ENCODE data around the gene IPO4. TPM values are rescaled to one million over a fixed set of nuclear protein-coding genes. Genes with fewer than 3 reads are reported as not detected.

The IPO4 gene
- total RNA-seq, 1 donor from 2014 or later, result 28.8 TPM

DNA sequence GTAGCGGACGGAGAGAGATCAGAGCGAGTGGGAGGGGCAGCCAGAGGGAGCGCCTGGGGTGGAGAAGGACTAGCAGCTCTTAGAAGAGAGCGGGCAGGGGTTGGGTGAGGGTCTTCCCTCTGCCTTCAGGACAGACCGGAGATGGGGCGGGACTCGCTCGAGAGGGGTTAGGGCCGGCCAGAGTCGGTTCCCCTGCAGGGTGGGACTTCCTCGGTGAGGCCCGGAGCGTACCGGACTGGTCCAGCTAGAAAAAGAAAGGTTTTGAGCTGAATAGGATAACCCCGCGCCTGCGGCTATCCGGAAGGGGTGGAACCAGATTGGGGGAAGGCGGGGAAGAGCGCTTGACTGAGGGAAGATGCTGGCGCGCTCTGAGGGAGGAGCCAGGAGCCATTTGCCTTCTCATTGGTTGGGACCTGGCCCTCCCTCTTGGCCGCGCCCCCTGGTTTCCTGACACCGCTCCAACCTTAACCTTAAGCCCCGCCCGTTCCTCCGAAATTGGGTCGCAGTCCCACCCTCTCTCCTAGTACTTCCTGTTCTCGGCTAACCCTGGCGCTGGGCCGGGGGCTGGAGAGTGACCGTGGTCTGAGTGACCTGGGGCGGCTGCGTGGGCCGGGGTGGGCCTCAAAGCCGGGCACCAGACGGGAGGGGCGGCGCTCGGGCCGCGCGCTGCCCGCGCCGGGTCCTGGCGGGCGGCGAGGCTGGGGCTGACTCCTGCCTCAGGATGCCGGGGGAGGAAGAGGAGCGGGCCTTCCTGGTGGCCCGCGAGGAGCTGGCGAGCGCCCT, 41.4 kb downstream of the IPO4 start, which contains the start of gene RNF31:
TSS of gene RNF31 (plus strand) at position 521 of the 783 bp plus-strand sequence. CDS start at position 722, 201 bp downstream.
- DNase-seq, result peak; percentile 98

DNA sequence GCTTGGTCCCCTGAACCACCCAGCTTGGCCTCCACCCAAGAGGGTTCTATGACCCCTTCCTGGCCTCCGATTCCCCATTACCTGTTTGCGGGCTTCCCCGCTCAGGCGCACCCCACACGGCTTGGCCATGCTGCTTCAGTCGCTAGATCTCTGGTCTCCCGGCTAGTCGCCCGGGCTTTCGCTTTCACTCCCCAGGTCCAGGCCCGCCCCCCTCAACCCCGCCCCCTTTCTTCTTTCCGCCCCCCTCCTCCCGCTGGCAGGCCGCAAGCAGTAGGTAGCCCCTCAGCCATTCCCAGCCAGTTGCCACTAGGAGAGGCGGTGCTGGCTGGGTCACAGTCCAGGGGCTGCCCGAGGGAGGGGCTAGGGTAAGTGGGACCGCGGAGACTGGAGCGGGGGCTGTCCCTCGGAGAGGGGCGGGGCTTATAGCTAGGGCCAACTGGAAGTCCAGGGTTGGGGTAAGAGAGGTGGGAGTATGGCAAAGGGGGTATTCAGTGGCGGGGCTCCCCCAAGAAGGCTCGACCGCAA, 42.1 kb downstream of the IPO4 start, which contains the start of gene PSME2:
TSS of gene PSME2 (minus strand) at position 158 of the 525 bp plus-strand sequence. CDS start at position 129, 29 bp downstream.
- peak; percentile 98 for DNase-seq

DNA sequence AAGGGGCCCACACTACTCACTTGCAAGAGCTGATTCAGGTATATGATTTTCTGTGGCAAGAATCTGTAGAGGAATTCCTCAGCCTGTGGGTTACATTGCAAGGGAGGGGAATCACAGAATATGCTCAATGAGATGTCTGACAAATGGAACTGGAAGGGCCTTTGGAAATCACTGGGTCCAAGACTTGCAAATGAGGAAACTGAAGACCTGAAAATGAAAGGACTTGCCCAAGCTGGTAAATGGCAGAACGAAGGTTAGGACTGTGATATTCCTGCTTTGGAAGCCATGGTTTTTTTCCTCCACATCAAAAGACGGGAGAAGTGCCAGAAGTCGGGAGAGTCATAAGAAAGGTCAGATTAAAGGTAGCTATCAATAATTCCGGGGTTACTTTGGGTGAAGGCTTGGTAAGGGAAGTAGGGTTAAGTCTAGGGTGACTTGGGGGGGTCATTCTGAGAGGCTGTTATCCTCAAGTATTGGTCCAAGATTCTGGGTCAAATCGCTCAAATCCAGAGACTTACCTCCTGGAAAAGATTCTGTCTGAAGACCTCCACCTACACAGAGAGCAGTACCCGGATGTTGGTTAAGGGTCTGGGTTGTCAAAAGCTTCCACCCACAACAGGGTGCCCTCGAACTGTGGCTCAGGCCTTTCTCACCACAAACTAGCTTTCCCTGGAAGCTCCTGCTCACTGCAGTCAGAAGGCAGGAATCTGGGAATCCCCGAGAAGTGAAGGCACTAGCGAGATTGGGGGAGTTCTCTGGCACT, 42.7 kb downstream of the IPO4 start:
- no peak for DNase-seq

DNA sequence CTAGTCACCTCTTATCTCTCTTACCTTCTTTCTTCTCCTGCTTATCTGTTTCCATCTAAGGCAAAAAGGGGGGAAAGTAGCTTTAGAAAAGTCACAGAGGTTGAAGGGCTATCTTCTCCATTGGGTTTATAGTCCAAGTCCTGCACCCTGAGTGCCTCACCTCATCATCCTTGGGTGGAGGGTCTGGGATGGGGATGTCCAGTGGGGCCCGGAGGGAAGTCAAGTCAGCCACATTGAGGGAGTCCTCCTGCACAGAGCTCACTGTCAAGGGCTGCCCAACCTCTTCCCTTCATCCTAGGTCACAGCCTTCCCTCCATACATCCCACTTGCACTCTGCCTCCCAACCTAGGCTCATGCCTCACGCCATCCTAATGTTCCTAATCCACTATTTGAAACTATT, 43.4 kb downstream of the IPO4 start:
- DNase-seq, result no peak

DNA sequence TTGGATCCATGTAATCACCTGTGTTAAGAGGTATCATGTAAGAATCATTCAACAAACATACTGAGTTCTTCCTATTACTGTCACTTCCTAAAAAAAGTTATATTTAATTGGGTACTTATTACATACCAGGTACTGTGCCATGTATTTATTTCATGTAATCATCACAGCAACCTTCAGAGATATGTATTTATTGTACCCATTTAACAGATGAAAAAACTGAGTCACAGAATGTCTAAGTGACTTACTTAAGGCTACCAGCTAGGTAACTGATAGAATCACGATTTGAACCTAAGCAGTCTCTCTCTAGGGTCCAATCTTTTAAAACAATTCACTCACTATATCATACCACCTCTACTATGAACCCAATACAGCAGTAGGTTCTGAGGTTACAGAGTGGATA, 44.2 kb downstream of the IPO4 start:
- no peak for DNase-seq

DNA sequence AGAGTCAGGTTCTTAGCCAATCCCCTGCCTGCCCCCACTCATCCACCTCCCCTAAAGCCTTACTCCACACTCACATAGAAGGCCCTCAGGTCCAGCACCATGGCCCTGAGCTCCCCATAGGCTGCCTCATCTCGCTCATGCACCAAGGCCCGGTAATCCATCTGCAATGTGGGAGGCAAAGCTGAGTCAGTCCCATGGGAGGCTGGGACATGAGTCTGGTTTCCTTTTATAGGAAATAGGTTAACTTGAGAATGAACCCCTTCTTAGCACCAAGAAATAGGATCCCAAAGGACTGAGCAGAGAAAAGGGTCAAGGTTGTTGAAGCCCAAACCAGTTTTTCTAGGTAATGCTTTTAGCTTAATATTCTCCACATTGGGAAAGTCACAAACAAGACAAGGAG, 45.1 kb downstream of the IPO4 start:
- DNase-seq, result no peak

DNA sequence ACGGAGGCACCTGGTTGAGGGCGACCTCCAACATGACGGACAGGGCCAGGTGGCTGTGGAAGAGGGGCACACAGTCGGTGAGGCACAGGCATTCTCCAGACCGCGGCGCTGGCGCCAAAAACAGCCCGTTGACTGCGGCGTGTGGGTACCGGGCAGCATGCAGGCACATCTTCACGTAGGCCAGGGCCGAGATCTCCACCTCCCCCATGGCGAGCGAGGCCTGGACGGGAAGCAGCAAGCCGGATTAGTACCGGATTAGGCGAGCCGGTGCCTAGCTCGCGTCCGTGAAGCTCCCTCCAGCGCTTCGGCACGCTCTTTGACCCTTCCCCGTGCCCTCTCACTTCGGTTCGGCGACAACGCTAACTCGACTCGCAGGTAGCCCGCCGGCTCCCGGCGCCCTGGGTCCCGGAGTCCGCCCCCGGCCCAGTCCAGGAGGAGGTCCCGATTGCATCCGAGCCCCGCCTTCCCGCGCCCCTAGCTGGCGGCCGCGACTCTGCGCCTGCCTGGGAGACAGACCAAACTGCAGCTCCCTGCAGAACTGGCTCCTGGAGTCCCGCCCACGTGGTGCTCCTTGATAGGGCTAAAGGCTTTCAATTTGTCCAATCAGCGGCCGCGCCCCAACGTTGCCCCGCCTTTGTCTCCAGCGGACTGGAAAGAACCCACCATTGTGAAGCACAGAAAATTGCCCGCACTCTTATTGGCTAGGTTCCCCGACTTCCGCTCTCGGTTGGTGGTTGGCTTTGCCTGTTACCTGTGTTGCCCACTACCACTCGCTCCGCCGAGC, 47.3 kb downstream of the IPO4 start, which contains the start of gene EMC9:
TSS of gene EMC9 (minus strand) at position 495 of the 784 bp plus-strand sequence. CDS start at position 208, 287 bp downstream.
- peak; percentile 100 for DNase-seq

DNA sequence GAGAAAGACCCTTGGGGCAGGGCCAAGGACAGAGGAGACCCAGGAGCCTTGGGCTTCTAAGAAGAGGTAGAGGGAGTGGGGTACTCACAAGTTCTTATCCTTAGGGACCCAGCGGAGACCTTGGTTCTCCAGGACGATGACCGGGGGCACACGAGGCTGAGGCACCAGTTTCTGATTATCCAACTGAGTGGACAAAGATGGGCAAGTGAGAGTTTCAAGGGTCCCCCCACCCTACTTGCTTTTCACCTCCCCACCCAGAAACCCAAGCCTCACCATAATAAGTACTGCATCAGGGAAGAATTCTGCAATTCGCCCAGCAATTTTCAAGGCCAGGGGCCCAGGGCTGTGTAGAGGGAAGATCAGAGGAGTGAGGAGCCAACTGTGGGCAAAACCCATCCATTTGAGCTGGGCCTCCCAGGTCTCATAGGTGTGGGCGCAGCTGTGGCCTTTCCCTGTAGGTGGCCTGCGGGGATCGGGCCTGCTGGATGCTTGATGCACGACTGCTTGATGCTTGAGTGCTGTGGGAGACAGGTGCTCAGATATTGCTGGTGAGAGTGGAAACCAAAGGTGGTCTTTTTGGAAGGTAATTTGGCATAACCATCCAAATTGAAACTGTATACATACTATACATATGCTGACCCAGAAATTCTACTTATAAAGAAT, 49.2 kb downstream of the IPO4 start:
- no peak for DNase-seq

DNA sequence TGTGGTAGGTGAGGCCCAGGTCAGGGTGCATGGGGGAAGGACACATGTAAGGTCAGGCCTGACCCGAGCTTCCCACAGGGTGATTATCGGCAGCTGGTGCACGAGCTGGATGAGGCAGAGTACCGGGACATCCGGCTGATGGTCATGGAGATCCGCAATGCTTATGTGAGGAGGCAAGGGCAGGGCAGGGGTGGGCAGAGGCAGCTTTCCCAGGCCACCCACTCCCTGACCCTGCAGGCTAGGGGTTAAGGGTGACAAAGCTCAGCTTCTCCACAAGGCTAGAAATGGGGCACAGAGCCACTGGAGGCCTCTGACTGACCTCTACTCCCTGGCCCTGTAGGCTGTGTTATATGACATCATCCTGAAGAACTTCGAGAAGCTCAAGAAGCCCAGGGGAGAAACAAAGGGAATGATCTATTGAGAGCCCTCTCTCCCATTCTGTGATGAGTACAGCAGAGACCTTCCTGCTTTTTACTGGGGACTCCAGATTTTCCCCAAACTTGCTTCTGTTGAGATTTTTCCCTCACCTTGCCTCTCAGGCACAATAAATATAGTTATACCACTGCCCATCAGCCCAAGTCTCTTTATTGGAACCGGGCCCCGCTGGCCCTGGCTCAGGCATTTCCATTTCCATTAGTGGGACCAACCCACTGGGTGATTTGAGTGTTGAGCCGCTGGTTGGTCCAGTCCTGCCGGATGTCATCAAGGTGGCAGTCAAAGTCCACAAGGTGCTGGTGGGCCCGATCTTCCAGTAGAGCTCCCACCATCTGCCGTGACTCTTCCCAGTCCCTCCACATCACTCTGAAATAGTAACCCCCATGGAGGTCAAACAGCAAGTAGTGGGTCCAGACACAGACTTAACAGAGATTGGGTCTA, 50.0 kb downstream of the IPO4 start:
- no peak for DNase-seq

DNA sequence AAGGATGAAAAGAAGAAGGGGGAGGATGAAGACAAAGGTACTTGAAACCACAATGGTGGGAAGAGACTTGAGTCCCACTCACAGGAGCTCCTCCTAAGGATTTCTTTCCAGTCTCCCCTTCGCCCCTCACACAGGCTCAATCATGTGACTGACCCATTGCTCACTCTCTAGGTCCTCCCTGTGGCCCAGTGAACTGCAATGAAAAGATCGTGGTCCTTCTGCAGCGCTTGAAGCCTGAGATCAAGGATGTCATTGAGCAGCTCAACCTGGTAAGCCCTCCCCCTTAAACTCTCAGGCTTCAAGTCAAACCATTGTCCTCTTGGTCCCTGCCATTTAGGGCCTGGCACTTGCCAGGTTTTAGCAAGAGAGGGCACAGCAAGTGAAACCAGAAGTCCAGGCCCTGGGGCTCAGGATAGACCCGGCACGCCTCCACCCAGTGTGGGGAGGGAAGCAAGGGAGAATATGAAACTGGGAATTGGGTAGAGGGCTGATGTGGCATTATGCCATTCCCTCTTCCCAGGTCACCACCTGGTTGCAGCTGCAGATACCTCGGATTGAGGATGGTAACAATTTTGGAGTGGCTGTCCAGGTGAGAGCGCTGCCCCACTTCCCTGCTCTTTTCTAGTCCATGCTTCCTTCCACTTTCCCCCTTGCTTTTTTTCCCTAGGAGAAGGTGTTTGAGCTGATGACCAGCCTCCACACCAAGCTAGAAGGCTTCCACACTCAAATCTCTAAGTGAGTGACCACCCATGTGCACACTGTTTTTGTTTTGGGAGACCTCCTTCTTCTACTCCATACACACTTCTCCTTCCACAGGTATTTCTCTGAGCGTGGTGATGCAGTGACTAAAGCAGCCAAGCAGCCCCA, 50.9 kb downstream of the IPO4 start:
- DNase-seq, result no peak

DNA sequence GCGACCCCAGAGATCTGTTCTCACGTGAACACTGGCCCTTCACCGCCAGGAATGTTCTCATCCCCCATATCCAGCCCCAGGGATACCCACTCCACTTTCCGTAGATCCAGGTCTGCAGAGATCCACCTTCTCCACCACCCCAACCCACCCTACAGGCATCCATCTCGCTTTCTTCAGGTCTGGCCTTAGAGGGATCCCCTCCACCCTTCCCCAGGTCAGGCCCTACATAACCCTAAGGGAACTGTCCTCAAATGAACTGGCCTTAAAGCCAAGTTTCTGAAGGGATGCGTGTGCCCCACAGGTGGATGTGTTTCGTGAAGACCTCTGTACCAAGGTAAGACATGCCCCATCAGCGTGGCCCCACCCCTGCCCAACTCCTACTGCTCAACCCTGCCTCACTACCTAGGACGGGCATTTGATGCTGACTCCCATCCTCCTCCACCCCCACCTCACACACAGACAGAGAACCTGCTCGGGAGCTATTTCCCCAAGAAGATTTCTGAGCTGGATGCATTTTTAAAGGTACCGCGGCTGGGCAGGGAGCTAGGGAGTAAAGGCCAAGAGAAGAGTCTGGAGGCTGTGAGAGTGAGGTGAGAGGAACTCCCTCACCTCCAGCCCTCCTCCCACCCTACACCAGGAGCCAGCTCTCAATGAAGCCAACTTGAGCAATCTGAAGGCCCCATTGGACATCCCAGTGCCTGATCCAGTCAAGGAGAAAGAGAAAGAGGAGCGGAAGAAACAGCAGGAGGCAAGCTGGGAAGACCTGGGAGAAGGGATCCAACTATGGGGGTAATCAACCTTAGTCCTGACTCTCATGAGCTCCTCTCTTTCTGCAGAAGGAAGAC, 51.7 kb downstream of the IPO4 start:
- no peak for DNase-seq

DNA sequence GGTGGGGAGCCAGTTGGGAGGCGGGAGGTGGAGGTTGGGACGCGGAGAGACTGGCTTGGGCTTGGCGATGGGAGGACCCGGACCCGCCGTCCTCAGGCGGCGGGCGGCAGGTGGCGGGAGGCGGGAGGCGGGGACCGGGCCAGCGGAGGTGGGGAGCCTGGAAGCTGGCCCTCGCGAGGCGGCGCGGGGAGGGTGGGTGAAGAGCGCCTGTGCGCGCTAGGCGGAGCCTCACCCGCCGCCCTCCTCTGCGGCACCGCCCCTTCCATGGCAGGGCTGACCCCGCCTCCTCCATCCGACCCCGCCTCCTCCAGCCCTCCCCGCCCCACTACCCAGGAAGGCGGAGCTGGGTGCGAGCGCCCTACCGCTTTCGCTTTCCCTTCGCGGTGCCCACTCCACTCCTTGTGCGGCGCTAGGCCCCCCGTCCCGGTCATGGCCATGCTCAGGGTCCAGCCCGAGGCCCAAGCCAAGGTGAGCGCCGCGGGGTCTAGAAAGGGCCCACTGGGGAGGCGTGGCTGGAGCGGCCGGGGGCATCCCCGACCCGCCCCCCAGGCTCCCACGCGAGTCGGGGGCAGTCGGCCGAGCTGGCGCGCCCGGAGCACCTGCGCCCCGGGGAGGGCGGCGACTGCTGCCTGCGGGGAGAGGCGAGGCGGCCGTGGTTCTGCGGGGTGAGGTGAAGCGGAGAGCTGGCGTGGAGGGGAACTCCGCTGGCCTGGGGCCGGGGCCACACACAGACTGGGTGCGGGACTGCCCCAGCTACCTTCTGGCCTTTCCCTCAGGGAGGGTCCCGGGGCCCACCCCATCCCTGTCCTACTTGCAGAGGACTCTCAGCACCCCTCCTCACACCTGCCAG, 52.6 kb downstream of the IPO4 start, which contains the start of gene PSME1:
TSS of gene PSME1 (plus strand) at position 361 of the 850 bp plus-strand sequence. CDS start at position 430, 69 bp downstream.
- peak; percentile 92 for DNase-seq

DNA sequence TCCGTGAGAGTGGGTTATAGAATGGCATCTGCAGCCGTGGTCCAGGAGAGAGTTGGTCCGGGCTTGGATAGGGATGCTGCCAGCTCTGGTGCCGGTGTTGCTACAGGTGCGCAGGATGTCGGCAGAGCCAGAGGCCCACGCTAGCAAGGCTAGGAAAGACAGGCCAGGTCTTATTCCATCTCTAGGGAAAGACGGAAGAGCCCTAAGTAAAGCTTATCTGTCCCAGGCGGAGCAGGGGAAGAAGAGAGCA, 53.1 kb downstream of the IPO4 start:
- DNase-seq, result no peak

DNA sequence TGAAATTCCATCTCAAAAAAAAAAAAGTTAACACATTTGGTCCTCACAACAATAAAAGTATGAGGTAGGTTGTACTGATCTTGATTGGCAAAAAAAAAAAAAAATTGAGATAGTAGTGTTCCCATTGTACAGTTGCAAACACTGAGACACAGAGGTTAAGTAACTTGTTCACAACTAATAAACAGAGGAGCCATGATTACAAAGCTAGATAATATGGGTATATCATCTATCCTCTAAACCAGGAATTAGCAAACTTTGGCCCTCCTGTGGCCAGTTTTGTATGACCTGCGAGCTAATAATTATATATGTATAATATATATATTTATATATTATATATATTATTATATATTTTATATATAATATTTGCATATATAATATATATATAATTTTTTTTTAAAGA, 54.9 kb downstream of the IPO4 start:
- DNase-seq, result no peak

DNA sequence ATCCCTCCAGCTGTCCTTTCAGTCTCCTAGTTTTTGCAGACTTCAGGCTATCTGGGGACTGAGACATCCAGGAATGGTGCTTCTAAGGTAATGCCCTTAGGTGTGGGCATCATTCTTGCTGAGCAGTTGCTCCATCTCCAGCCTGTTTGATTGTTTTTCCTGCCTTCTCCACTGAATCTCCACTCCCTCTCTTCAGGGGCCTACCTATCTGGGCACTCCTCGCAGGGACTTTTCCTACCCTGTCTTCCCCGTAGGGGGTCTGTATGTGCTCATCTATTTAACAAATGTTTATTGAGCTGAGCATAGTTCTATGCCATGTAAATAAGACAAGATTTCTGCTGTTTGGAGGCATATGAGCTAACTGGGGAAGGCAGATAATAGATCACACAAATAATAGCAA, 55.6 kb downstream of the IPO4 start:
- no peak for DNase-seq

DNA sequence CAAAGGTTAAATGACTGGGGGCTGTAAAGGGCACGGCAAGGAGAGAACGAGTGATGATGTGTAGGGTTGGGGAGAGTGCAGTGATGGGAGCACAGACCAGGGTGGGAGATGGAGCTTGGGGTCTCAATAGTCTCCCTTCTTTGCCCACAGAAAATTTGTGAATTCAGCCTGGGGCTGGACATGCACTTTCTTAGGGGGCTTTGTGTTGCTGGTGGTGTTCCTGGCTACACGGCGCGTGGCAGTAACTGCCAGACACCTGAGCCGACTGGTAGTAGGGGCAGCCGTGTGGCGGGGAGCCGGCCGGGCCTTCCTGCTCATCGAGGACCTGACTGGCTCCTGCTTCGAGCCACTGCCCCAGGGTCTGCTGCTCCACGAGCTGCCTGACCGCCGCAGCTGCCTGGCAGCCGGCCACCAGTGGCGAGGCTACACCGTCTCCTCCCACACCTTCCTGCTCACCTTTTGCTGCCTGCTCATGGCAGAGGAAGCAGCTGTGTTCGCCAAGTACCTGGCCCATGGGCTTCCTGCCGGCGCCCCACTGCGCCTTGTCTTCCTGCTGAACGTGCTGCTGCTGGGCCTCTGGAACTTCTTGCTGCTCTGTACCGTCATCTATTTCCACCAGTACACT, 56.4 kb downstream of the IPO4 start:
- no peak for DNase-seq

DNA sequence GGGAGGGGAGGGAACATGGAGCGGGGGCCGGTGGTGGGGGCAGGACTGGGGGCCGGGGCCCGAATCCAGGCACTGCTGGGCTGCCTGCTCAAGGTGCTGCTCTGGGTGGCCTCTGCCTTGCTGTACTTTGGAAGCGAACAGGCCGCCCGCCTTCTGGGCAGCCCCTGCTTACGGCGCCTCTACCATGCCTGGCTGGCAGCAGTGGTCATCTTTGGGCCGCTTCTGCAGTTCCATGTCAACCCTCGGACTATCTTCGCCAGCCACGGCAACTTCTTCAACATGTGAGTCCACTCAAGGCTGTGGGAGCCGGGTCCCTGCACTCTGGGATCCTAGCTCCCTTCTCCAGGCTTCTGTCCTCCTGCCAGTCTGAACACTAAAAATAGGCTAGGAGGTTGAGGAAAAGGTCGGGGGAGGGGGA, 57.1 kb downstream of the IPO4 start:
- no peak for DNase-seq
